ENCODE measurements around the gene REEP5. TPM values are rescaled to one million over a fixed set of nuclear protein-coding genes. Genes with fewer than 3 reads are reported as not detected.

Gene REEP5
- total and polyA plus RNA-seq, 9 of the 15 experiments (the other 6 are each of a cell fraction or from before 2014, with no cell fraction given): 14.7 to 102 (median 36.0) TPM

DNA sequence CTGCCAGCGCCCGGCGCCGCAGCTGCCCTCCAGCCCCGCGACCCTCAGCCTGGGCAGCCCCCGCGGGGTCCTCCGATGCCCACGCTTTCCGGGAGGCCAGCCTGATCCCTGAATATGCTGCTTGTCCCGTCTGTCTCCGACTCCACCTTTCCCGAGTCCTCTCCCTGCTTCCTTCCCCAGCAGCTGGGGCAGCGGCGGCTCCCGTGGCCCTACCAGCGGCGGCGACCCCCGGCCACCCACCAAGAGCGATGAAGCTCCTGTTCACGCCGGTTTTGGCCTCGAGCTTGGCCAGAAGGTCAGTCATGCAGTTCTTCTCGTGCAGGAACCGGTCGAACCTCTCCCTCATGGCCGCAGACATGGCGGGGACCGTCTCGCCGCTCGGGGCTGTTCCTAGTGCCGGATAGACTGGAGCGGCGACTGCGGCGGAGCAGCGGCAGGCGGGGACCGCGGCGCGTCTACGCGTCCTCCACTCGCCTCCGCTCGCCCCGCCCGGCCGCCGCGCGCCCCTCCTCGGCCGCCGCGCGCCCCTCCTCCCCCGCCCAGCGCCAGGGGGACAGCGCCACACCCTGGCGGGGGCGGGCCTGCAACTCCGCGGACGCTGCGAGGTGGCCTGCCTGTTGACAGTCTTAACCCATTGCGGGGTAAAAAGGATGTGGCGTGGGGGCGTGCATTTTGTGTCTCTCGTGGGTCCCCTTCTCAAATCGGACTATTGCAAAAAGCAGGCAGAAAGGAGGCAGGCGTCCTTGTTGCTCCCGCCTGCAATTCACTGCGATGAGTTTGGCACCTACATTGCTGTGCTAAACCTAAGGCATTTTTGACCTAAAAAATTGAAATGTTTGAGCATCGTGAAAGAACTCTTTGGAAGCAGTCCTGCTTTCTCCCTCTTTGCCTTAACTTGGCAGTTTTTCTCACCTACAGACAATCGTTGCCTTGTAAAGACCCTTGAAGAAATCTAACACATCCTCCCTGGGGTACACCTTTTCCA lies at the start of gene REEP5 (continued):
- TF ChIP-seq, protein P1, sequence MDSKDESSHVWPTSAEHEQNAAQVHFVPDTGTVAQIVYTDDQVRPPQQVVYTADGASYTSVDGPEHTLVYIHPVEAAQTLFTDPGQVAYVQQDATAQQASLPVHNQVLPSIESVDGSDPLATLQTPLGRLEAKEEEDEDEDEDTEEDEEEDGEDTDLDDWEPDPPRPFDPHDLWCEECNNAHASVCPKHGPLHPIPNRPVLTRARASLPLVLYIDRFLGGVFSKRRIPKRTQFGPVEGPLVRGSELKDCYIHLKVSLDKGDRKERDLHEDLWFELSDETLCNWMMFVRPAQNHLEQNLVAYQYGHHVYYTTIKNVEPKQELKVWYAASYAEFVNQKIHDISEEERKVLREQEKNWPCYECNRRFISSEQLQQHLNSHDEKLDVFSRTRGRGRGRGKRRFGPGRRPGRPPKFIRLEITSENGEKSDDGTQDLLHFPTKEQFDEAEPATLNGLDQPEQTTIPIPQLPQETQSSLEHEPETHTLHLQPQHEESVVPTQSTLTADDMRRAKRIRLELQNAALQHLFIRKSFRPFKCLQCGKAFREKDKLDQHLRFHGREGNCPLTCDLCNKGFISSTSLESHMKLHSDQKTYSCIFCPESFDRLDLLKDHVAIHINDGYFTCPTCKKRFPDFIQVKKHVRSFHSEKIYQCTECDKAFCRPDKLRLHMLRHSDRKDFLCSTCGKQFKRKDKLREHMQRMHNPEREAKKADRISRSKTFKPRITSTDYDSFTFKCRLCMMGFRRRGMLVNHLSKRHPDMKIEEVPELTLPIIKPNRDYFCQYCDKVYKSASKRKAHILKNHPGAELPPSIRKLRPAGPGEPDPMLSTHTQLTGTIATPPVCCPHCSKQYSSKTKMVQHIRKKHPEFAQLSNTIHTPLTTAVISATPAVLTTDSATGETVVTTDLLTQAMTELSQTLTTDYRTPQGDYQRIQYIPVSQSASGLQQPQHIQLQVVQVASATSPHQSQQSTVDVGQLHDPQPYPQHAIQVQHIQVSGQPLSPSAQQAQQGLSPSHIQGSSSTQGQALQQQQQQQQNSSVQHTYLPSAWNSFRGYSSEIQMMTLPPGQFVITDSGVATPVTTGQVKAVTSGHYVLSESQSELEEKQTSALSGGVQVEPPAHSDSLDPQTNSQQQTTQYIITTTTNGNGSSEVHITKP (IDR thresholded peaks at IDR 0.05; ENCODE audit: partially characterized antibody): no peak
- TF ChIP-seq HDAC2 (IDR thresholded peaks at IDR 0.05): 0 out of 2 replicates have a peak, but pooled peaks have one; percentile 24
- no peak for TF ChIP-seq ZNF77 (CRISPR knock-in tag; IDR thresholded peaks at IDR 0.05)
- TF ChIP-seq RBM25 (IDR thresholded peaks at IDR 0.05; ENCODE audit: low read depth, low read length, severe bottlenecking): no peak
- TF ChIP-seq ILK (tag; IDR thresholded peaks at IDR 0.05; ENCODE audit: borderline replicate concordance, low read depth): no peak
- TF ChIP-seq, protein P2, sequence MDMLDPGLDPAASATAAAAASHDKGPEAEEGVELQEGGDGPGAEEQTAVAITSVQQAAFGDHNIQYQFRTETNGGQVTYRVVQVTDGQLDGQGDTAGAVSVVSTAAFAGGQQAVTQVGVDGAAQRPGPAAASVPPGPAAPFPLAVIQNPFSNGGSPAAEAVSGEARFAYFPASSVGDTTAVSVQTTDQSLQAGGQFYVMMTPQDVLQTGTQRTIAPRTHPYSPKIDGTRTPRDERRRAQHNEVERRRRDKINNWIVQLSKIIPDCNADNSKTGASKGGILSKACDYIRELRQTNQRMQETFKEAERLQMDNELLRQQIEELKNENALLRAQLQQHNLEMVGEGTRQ (CRISPR knock-in tag; IDR thresholded peaks at IDR 0.05): no peak
- no peak for TF ChIP-seq ZNF217 (CRISPR knock-in tag; IDR thresholded peaks at IDR 0.05)
- TF ChIP-seq ZNF3 (CRISPR knock-in tag; IDR thresholded peaks at IDR 0.05): no peak
- no peak for TF ChIP-seq CBX8 (IDR thresholded peaks at IDR 0.05; ENCODE audit: borderline replicate concordance, extremely low read depth, low read depth, low read length, poor library complexity, severe bottlenecking)
- no peak for TF ChIP-seq SPI1 (IDR thresholded peaks at IDR 0.05; ENCODE audit: borderline replicate concordance, low read depth, low read length)
- TF ChIP-seq HDAC6 (IDR thresholded peaks at IDR 0.05; ENCODE audit: low read depth, low read length): no peak
- TF ChIP-seq ESRRB (CRISPR knock-in tag; IDR thresholded peaks at IDR 0.05; ENCODE audit: borderline replicate concordance): no peak
- no peak for TF ChIP-seq CC2D1A (IDR thresholded peaks at IDR 0.05)
- no peak for TF ChIP-seq ZBTB8A (IDR thresholded peaks at IDR 0.05; ENCODE audit: partially characterized antibody)
- no peak for TF ChIP-seq RBM14 (IDR thresholded peaks at IDR 0.05; ENCODE audit: borderline replicate concordance, insufficient read depth, low read depth, low read length)
- TF ChIP-seq AFF1 (IDR thresholded peaks at IDR 0.05; ENCODE audit: low read depth in 1 of 2, partially characterized antibody in 2 of 2): no peak
- TF ChIP-seq, protein P3, sequence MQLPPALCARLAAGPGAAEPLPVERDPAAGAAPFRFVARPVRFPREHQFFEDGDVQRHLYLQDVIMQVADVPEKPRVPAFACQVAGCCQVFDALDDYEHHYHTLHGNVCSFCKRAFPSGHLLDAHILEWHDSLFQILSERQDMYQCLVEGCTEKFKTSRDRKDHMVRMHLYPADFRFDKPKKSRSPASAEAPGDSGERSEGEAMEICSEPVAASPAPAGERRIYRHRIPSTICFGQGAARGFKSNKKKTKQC (CRISPR knock-in tag; IDR thresholded peaks at IDR 0.05): no peak
